ENCODE data around the gene PPARGC1A.

PPARGC1A gene

GRCh38 chr4:23889814-23890341, at the start of gene PPARGC1A:
Gene PPARGC1A, minus strand, starts transcription at chr4:23890047. Its CDS starts 90 bp downstream, at chr4:23889957.
- no peak for DNase-seq (ENCODE audit: low read depth)

- DNase-seq (ENCODE audit: low read depth) = no peak
Observed at GRCh38 chr4:23938796-23939195, 48.9 kb upstream of the PPARGC1A start.

GRCh38 chr4:23937173-23937572, 47.3 kb upstream of the PPARGC1A start:
- no peak for DNase-seq (ENCODE audit: low read depth)

- DNase-seq (ENCODE audit: low read depth) = no peak
Observed at GRCh38 chr4:23934915-23935314, 45.1 kb upstream of the PPARGC1A start.

- DNase-seq (ENCODE audit: low read depth) = no peak
Observed at GRCh38 chr4:23934223-23934622, 44.4 kb upstream of the PPARGC1A start.

GRCh38 chr4:23932901-23933308, 43.1 kb upstream of the PPARGC1A start:
- no peak for DNase-seq (ENCODE audit: low read depth)

GRCh38 chr4:23932186-23932585, 42.3 kb upstream of the PPARGC1A start:
- DNase-seq (ENCODE audit: low read depth) = no peak

GRCh38 chr4:23931489-23931830, 41.6 kb upstream of the PPARGC1A start:
- no peak for DNase-seq (ENCODE audit: low read depth)

GRCh38 chr4:23930750-23931488, 41.1 kb upstream of the PPARGC1A start:
- DNase-seq (ENCODE audit: low read depth) = no peak

GRCh38 chr4:23929248-23929647, 39.4 kb upstream of the PPARGC1A start:
- no peak for DNase-seq (ENCODE audit: low read depth)

- DNase-seq (ENCODE audit: low read depth) = no peak
Observed at GRCh38 chr4:23924556-23924955, 34.7 kb upstream of the PPARGC1A start.

- no peak for DNase-seq (ENCODE audit: low read depth)
Observed at GRCh38 chr4:23923840-23924239, 34.0 kb upstream of the PPARGC1A start.

GRCh38 chr4:23923141-23923540, 33.3 kb upstream of the PPARGC1A start:
- no peak for DNase-seq (ENCODE audit: low read depth)

GRCh38 chr4:23922541-23923111, 32.8 kb upstream of the PPARGC1A start:
- no peak for DNase-seq (ENCODE audit: low read depth)

- DNase-seq (ENCODE audit: low read depth) = no peak
Observed at GRCh38 chr4:23922013-23922412, 32.2 kb upstream of the PPARGC1A start.

- no peak for DNase-seq (ENCODE audit: low read depth)
Observed at GRCh38 chr4:23921447-23921845, 31.6 kb upstream of the PPARGC1A start.

GRCh38 chr4:23920716-23921446, 31.0 kb upstream of the PPARGC1A start:
- DNase-seq (ENCODE audit: low read depth) = no peak

- DNase-seq (ENCODE audit: low read depth) = no peak
Observed at GRCh38 chr4:23920296-23920695, 30.4 kb upstream of the PPARGC1A start.

- no peak for DNase-seq (ENCODE audit: low read depth)
Observed at GRCh38 chr4:23916282-23916681, 26.4 kb upstream of the PPARGC1A start.

- DNase-seq (ENCODE audit: low read depth) = no peak
Observed at GRCh38 chr4:23915459-23916132, 25.7 kb upstream of the PPARGC1A start.

- no peak for DNase-seq (ENCODE audit: low read depth)
Observed at GRCh38 chr4:23911675-23912455, 22.0 kb upstream of the PPARGC1A start.

GRCh38 chr4:23909671-23910070, 19.8 kb upstream of the PPARGC1A start:
- no peak for DNase-seq (ENCODE audit: low read depth)

Measured in stimulated activated CD8-positive, alpha-beta memory T cell treated with anti-CD3 and anti-CD28 coated beads, Interleukin-7, amount 100 ng/mL, for 24 hours (primary cell).